SK-N-DZ (cell line): Measurements from ENCODE around the gene ZSCAN29.

Experiments
- DNase-seq: peaks from one replicate; pipeline ENCODE4 v3.0.0-alpha.2; 2015; ENCODE audit warnings: low spot score

The ZSCAN29 gene

DNA sequence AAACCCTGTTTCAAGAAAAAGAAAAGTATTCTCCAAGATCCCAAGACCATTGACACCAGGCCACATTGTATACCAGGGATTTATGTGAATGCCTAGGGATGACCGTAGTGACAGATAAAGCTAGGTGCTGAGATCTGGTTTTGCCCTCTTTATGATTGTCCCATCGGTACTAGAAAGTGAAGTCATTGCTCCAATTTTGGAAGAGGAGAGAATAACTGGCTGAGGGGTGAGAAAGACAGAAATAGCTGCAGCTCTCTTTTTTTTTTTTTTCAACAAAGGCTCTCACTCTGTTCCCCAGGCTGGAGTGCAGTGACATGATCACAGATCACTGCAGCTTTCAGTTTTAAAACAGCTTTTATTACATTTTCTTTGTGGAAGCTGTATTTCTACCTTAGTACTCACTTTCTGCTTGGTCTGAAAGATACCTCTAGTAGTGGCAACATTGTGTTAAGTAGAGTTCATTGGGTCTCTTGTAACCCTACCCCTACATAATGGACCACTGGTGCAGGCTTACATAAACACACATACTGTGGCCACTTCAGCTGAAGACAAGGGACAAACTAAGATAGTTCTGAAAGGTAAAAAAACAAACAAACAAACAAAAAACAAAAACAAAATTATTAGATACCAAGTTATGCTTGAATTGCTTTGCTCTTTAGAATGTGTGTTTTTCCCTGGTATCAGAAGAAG lies 18.0 kb downstream of the ZSCAN29 start:
- no peak for DNase-seq

GRCh38 chr15:43347114-43347513 lies 23.7 kb downstream of the ZSCAN29 start:
- DNase-seq = no peak

DNA sequence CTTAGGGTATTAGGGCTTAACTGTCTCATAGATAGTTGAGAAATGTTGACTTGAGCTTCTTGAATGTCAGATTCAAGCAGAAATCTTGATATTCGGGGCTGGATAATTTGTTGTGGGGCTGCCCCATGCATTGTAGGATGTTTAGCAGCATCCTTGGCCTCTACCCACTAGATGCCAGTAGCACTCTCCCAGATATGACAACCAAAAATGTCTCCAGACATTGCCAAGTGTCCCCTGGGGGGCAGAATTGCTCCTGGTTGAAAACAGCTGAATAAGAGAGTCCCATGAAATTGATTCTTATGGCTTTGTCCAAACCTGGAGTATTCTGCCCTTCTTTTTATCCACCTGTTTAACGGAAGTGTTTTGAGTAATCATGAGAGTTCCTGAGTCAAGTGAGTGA lies 24.5 kb downstream of the ZSCAN29 start:
- DNase-seq = no peak

DNA sequence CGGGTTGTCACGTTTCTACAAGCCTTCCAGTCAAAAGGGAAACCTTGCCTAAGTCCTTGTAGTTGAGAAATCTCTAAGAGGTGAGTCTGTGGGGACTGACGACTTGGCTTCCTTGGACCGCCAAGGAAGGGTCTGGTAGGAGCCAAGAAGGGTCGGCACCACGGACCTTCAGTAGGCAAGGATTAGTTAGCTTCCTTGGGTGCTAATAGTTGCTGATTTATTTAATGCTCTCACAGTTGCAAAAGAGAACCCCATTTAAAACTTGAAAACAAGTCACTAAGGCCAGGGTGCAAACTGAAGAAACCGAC lies 40.1 kb downstream of the ZSCAN29 start:
- DNase-seq = no peak

DNA sequence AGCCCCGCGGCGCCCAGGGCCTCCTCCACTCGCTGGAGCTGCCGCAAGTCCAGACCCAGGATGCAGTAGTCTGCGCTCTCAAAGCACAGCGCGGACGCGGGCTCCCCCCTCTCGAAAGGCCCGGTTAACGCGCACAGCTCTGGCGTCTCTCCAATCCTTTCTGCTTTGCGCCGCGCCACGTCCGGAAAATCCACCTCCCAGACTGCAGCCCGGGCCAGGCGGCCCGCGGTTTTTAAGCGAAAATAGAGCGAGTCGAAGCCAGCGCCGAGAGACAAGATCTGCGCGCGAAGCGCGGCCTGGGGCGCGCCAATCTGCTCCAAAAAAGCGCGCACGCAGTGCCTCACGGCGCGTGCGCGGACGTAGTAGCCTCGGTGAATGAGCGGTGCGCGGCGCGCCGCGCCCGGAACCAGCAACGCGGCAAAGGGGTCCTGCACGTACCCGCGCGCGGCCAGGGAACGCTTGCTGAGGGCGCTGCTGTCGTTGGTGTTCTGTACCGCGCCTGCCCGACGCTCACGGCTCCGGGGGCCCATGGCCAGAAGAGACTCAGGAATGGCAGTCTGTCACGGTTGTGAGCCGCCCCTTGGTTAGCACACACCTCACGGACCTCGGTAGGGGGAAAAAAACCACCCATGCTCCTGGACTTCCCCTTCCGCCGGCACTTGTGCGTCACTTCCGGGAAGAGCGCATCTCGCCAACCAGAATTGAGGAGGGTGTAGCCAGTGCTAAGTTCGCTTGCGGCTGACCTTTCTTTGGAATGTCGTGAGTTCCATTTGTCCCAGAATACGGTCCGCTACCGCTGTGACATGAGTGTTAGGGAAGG lies 40.7 kb downstream of the ZSCAN29 start, which contains the start of gene LCMT2:
Gene LCMT2 (minus strand): TSS at position 614 of the 820 bp plus-strand sequence. CDS start 84 bp downstream, at position 530.
- DNase-seq = peak; percentile 96

- DNase-seq = no peak
Observed at GRCh38 chr15:43329217-43329959, 41.5 kb downstream of the ZSCAN29 start.

DNA sequence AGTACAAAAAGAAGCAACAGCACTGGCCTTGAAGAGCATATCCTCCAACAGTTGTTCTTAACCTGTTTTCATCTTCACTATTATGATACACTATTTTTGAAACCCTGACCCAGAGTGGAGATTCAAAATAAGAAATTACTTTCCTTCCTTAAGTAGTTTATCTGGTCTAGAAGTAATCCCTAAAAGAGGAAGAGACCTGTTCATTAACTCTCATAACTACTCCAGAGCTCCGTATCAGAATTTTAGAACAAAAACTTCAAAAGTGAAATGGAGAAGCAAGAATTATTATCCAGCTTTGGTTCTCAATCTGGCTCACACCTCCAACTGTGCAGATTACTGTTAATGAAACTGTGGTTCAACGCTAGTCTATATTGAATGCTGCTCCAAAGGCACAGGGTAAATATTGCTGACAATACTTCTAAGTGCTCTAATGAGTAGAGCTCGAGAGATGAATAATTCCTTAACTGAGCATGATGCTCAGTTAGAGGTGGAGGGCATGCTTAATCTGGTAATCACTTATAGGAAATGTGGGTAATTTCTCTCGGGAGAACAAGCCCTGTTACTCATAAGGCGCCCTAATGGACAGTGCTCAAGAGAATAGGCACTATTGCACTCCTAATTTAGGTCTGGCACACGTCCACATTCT lies 45.7 kb downstream of the ZSCAN29 start:
- no peak for DNase-seq

DNA sequence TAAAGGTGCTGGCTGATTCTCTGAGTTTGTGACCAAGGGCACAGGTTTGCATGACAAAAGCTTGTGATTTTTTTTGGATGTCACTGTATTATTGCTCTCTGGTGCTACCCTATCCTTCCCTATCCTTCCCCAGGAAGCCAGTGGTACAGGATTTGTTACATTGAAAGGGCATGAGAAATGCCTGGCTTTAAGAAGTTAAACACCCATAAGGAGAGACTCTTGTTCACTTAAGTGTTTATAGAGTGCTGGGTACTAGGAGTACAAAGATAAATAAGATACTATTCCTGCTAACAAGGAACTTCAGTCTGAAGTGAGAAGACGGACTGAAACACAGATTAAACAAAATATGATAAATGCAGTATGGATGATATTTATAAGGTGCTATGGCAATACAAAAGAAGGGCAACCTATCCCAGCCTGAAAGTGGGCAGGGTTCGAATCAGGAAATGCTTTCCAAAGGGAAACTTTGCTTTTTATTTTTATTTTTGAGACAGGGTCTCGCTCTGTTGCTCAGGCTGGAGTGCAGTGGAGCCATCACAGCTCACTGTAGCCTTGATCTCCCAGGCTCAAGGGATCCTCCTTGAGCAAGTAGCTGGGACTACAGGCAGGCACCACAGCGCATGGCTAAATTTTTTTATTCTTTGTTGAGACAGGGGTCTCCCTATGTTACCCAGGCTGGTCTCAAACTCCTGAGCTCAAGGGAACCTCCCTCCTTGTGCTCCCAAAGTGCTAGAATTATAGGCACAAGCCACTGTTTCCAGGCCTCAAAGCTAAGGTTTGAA lies 51.7 kb downstream of the ZSCAN29 start:
- no peak for DNase-seq

DNA sequence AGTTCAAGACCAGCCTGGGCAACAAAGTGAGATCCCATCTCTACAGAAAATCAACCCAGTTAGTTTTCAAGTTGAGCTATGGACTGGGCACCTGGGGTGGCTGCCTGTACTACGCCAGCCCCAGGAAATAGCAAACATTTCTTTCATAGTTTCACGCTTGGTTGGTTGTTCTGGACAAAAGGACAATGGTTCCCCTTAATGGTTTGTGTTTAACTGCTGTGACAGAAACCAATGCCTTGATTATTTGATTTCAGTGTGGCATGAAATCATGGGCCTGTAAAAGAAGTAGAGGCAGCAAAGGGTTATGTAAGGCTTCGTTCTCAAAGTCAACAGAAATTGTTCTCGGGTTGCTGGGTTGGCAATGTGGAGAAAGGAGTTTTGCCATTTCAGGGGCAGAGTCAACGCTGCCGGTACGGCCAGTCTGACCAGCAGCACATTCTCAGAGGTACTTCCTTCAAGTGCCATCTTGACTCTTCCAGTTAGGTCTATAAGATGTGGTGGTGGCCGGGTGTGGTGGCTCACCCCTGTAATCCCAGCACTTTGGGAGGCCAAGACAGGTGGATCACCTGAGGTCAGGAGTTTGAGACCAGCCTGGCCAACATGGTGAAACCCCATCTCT lies 53.2 kb downstream of the ZSCAN29 start:
- DNase-seq = no peak

GRCh38 chr15:43316971-43317346 lies 53.9 kb downstream of the ZSCAN29 start:
- no peak for DNase-seq

DNA sequence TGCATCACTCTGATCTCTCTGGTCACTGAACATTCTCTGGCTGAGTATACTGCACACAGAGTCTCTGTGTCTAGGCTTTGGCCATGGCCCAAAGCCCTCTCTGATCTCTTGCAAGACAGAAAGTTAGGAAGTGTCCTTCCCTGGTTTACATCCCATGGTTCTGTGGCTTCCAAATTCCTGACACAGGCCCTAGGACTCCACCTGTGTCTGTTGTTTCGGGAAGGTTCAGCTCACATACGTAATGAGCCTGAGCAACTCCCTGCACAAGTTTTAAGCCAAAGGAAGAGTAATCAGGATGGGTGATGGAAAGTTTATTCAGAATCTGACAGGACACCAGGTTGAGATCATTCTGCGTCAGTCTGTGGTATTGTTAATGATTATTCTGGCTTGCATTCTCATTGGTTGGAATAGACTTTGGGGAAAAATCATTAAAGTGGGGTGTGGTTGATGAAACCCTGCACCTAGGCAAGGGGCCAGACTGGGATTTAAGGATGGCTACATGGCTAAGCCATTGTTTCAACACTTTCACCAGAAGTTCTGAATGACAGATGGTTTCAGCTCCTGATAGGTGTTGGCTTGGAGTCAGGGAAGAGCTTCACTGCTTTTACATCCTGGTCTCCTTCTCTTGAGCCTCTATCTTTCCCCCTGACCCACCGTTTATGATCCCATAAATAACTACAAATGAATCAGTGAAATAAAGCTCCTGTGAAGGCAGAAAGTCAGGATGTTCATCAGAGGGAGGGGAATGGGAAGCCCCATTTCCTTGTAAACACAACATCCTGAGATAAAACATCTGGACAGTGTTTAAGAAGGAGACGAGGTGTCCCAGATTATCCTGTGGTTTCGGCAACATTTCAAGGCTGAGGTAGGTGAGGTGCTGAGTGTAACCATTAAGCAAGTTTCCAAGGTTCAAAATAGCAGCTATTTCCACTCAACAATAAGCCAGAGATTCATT lies 54.5 kb downstream of the ZSCAN29 start:
- no peak for DNase-seq

GRCh38 chr15:43314171-43314570 lies 56.7 kb downstream of the ZSCAN29 start:
- no peak for DNase-seq

DNA sequence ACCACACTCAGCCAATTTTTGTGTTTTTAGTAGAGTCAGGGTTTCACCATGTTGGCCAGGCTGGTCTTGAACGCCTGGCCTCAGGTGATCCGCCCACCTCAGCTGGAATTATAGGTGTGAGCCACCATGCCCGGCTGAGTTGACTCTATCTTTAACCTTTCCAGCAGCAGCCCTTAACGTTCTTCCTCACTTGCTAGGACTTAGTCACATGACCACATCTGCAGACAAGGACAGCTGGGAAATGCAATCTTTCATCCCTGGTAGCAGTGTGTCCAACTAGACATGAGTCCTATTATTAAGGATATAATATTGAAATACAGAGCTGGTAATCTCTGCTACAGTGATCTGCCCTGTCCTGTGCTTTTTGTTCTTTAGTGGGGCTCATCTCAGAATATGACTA lies 58.5 kb downstream of the ZSCAN29 start:
- DNase-seq = no peak
